ENCODE data around the gene GAGE10. TPM values are rescaled to one million over a fixed set of nuclear protein-coding genes. Genes with fewer than 3 reads are reported as not detected.

The GAGE10 gene
- not detected in 2 replicates for total RNA-seq (2014; rRNA removed)
- polyA plus RNA-seq (2012) = 0.13 TPM

DNA sequence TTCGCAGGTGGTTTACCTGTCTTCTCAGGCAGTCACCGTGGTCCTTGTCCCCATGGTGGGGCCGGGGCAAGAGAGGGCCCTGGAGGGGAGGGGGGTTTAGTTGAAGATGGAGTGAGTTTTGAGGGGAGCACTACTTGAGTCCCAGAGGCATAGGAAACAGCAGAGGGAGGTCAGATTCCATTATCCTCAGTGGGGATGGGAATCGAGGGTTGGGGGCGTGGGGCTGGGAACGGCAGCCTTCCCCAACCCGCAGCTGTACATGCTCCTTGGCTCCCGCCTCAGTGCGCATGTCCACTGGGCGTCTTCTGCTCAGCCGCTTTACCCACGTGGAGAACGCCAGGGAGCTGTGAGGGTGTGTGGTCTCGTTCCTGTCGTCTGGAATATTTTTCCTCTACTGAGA, at the start of gene GAGE10:
Gene GAGE10 (plus strand): TSS at position 301 of the 400 bp plus-strand sequence. CDS start 1,214 bp downstream, outside the sequence.
- DNase-seq (ENCODE audit: low read depth) = no peak

DNA sequence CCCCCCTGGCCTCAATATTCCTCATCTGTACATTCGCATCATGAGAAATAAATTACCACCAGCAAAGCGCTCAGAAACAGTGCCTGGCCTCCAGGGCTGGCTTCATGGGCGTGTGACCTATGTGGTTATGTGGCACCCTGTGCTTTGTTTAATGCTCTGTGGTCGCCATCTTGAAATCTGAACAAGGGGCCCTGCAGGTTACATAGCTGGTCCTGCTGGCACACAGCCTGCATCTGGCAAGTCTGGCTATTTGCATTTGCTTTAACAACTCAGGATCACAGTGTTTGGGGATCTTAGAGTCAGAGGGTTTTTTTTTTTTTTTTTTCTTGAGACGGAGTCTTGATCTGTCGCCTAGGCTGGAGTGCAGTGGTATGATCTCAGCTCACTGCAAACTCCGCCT, 48.8 kb upstream of the GAGE10 start:
- DNase-seq (ENCODE audit: low read depth) = no peak

DNA sequence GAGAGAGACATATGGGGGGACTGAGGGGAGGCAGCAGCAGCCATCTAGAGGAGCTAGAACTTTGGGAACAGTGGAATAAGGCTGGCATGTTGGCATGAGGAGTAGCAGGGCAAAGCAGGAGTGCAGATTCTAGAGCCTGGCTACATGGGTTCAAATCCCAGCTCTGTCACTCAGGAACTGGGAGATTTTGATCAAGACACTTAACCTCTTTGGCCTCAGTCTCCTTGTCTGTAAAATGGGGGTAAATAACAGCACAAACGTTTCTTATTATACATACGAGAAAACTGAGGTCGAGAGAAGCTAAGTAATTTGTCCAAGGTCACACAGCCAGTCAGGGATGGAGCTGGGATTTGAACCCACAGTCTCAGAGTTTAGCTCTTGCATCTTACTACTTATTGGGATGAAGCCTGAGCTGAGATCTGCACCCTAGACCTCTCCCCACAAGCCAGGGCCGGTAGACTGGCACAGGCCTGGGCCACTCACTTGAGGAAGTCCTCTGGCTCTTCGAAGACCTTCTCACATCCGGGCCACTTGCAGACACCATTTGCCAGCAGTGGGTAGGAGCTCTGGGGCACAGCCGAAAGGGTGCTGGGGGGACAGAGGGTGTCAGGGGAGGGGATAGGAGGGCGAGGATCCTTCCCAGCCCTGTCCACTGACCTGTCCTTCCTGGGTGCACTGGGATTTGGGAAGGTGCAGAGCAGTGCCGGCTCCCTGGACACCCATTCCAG, 47.0 kb upstream of the GAGE10 start:
- DNase-seq (ENCODE audit: low read depth) = no peak

- DNase-seq (ENCODE audit: low read depth) = no peak
Measured at GRCh38 chrX:49257074-49257790, 46.2 kb upstream of the GAGE10 start.

DNA sequence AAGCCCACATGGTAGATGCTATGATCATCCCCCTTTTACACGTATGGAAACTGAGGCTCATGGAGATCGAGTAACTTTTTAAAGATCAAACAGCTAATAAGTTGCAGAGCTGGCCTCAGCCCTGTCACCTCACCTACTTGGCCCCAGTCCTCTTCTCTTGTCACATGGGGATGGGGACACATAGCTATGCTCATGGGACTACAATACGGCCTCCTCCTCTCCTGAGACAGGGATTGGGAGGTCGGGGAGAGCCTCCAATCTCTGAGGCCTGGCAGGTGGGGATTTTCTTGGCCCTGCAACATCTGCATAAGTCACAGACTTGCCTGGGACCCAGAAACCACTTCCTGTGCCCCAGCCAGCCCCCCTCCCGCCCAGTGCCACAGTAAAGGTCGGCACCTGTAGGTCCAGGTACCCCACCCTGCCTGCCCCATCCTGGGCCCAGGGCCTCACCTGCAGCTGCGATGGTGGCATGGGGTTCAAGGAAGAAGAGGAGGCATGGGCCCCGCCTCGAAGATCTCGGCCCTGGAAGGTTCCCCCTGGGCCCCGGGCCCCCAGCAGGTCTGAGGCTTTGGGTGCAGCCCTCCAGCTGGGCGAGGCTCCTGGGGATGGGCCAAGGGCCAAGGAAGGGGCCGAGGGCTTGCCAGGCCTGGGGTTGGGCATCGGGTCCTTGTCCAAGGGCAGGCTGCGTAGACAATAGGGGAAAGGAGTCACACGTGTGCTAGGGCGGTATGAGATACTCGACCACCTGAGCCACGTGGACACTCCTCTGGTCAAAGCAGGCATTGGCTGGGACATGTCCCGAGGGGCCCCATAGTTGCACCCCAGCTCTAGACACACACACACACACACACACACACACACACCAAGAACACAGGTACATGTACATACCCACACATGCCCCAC, 45.3 kb upstream of the GAGE10 start:
- no peak for DNase-seq (ENCODE audit: low read depth)

DNA sequence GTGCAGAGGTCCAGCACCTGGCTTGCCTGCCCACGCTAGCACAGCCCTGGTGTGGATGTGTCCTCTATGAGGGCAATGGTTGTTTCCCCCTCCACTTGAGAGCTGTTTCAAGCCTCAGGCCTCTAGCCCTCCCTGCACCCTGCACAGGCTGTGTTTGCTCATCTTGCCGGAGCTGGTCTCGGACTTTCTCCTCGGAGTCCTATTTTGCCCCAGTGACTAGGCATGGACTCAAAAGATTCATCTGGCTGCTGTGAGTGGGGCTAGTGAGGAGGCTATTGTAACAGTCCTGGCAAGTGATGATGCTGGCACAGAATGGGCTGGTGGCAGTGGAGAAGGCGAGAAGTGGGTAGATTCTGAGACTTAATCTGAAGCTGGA, 44.7 kb upstream of the GAGE10 start:
- no peak for DNase-seq (ENCODE audit: low read depth)

DNA sequence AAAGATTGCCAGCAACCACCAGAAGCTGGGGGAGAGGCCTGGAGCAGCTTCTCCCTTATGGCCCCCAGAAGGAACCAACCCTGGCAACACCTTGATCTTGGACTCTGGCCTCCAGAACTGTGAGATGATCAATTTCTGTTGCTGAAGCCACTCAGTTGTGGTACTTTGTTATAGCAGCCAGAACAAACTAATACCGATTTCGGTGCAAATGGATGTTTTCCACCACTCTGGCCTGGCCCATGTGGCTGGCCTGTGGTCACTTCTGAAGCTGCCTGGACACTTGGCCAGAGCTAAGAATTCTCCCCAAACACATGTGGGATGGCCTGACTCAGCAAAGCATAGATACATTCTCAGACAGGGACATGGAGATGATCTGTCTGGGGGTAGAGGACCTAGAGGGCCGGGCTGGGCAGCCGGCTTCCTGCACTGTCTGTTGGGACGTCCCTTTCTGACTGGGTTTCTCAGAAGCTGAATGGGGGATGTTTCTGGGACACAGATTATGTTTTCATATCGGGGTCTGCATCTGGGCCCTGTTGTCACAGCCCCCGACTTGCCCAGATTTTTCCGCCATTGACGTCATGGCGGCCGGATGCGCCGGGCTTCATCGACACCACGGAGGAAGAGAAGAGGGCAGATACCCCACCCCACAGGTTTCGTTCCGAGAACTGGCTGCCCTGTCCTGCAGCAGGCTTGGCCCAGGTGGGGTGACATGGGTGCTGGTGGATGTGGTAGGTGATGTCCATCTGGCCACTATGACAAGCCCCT, 43.0 kb upstream of the GAGE10 start:
- no peak for DNase-seq (ENCODE audit: low read depth)

DNA sequence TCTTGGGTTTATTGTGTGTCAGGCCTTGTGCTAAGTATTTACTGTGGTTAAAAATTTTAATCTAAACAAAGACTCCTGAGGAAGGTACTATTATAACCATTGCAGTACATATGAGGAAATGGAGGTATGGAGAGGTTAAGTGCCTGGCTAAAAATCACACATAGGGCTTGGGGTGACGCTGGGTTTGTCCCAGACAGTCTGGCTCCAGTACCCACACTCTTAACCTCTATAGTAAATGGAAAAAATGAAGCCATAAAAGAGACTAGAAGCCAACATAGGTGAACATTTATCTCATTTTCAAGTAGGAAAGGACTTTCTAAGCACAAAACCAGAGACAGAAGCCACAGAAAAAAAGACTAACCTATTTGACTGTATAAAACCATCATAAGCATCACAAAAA, 40.8 kb upstream of the GAGE10 start:
- DNase-seq (ENCODE audit: low read depth) = no peak

- DNase-seq (ENCODE audit: low read depth) = no peak
Measured at GRCh38 chrX:49263631-49264030, 39.8 kb upstream of the GAGE10 start.

- no peak for DNase-seq (ENCODE audit: low read depth)
Measured at GRCh38 chrX:49264460-49264859, 39.0 kb upstream of the GAGE10 start, which contains the start of gene FOXP3. Gene FOXP3 (minus strand): TSS chrX:49264710. CDS start chrX:49258505, 6,205 bp downstream.

DNA sequence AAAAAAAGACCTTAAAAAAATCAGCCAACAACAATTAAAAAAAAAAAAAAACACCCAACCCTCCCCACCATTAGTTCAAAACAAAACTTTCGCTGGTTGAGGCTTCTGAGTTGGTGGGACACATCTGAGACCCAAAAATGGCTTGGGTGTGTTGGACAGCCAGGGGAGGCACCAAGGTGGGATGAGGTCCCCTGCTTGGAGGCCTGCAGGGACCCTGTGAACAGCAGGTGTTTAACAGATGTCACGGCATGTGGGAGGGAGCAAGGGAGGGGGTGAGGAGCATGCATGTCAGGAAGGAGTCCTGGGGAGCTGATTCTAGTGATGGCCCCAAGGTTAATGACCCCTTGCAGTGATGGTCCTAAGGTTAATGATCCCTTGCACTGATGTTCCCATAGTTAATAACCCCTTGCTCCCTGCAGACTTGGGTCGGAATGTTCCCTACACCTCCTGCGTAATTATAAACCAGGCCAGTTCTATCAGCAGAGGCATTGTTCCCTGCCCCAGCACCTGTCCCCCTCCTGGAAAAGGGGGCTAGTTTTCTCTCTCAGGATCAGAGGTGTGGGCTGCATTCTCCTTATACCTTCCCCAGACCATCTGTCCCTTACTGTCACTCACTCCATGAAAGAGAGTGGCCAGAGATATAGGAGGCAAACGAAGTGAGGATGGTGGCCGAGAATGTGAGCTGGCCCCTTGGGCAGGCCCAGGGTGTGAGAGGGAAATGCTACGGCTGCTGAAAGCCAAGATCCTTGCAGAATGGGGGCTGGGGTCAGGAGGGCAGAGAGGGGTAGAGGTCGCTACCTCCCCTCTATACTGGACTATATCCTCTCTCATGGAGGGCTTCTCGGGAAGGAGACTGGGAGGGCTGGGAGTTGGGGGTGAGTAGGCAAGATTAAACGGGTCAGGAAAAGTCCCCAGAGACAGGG, 36.7 kb upstream of the GAGE10 start:
- DNase-seq (ENCODE audit: low read depth) = no peak

GRCh38 chrX:49268702-49269009, 34.8 kb upstream of the GAGE10 start:
- no peak for DNase-seq (ENCODE audit: low read depth)

DNA sequence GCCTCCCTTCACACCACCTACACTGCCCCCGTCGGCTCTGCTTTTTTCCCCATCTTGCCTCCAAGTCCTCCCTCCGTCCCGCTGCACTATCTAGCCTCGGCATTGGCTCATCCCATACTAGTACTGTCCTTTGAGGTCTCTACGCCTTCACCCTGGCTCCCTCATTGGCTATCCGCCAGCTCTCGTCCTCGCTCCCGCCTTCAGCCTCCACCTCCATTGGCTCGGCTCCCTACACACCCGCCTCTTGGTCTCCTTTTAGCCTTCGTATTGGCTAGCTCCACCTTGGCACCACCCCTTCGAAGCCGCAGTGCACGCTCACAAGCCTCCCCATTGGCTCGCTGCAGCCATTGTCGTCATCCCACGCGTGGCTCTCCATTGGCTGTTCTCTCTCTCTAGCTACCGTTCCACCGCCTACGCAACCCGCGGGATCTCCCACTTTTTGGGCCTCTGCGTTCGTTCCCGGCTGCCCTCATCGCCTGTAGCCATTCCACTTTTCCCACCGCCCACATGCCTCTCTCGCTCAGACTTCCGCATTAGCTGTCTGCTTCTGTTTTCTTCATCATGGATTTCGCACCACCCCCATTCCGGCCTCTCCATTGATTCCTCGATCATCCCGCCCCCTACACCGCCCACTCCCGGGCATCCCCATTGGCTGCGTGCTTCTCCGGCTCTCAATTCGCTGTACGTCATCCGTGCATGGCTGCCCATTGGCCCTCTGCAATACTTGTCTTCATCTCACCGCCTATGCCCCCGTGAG, 34.3 kb upstream of the GAGE10 start:
- peak; percentile 96 for DNase-seq (ENCODE audit: low read depth)

DNA sequence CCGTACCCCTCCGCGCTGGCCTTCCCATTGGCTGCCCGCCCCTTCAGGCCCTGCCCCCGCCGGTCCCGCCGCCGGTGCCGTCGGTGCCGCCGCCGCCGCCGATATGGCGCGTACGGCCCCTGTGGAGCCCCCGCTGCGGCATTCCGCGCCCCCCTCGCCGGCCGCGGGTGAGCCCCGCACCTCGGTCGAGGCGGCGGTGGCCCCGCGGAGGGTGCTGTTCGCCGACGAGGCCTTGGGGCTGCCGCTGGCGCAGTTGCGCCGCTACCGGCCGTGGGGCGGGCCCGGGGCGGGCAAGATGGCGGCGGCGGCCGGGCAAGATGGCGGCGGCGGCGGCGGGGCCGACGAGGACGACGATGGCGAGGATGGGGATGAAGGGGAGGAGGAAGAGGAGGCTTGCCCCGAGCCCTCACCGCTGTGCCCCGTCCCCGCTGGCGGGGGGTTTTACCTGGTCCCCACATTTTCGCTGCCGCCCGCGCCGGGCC, 33.6 kb upstream of the GAGE10 start, which contains the start of gene PPP1R3F:
Gene PPP1R3F (plus strand): TSS at position 27 of the 482 bp plus-strand sequence. CDS start 77 bp downstream, at position 104.
- DNase-seq (ENCODE audit: low read depth) = no peak

DNA sequence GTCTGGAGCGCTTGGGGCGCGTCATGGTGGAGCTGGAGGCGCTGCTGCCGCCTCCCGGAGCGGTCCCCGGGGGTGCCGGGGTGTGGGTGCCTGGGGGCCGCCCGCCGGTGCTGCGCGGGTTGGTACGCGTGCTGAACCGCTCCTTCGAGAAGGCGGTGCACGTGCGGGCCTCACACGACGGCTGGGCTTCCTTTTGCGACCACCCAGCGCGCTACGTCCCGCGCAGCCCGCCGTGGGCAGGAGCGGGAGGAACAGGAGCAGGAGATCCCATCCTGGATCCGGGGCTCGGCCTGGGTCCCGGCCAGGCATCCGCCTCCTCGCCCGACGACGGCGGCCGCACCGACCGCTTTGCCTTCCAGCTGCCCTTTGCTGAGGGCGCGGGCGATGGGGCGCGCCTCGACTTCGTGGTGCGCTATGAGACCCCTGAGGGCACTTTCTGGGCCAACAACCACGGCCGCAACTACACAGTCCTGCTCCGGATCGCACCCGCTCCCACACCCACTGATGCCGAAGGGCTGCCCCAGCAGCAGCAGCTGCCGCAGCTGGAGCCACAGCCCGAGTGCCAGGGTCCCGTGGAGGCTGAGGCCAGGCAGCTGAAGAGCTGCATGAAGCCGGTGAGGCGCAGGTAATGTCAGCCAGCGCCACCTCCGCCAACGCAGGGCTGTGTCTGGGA, 33.1 kb upstream of the GAGE10 start:
- no peak for DNase-seq (ENCODE audit: low read depth)

- DNase-seq (ENCODE audit: low read depth) = no peak
Measured at GRCh38 chrX:49271341-49271740, 32.1 kb upstream of the GAGE10 start.

DNA sequence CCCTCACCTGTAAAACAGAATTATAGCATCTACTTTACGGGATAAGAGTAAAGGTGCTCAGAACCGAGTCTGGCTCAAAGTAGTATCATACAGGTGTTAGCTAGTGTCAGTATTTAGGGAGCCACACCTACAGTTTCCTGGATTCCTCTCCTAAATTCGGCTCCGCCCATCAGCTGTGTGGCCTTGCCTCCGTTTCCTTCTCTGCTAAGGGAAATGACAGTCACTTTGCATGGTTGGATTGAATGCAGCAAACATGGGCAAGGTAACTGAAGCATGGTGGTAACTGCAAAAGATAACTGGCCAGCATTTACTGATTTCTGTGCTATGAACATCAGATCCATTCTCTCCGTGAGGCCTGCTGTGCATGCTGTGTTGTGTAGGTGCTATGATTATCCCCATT, 31.0 kb upstream of the GAGE10 start:
- no peak for DNase-seq (ENCODE audit: low read depth)

DNA sequence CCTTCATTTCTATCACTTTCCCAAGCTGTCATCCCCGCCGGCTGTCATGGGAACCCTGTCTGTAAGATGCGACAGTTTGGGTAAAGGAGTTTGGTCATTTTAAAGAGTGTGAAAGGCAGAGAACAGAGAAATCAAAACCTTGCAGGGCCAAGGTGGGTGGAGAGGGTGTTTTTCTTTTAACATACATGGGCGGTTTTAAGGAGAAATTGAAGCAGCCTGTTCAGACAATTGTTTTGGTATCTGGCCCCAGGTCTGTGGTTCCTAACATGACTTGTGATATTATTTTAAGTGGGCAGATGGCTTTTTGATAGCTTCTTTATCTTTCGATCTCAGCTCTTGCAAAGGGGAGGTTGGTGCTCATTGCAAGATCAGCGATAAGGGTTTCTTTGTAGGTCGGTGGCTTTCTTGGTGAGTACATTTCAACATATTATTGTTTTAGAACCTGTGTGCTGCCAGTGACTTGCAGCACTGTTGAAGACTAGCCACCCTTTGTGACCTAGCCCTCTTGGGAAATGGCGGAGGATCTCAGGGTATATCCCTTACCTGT, 30.2 kb upstream of the GAGE10 start:
- DNase-seq (ENCODE audit: low read depth) = no peak

All from LHCN-M2 (cell line).